Colonic mucosa (tissue), 4 donors: ENCODE results near the gene SLC35F1. TPM values are rescaled to one million over a fixed set of nuclear protein-coding genes. Genes with fewer than 3 reads are reported as not detected.

Source experiments
- DNase-seq: peaks from one replicate; pipeline ENCODE4 v3.0.0-alpha.2; 2020
- H3K27ac ChIP-seq: fragments of 200-600 bp; one replicate; pipeline ENCODE4 v1.8.0; 2021
- H3K27me3 ChIP-seq: fragments of 200-600 bp; one replicate; pipeline ENCODE4 v1.8.0; 2021
- H3K36me3 ChIP-seq: fragments of 200-600 bp; one replicate; pipeline ENCODE4 v1.8.0; 2021
- H3K4me1 ChIP-seq: fragments of 200-600 bp; one replicate; pipeline ENCODE4 v1.8.0; 2021; ENCODE audit warnings: mild to moderate bottlenecking
- H3K4me3 ChIP-seq: fragments of 200-600 bp; one replicate; pipeline ENCODE4 v1.8.0; 2021
- H3K9ac ChIP-seq, 2 donors: one replicate each; pipeline ENCODE4 v1.7.0; 2013; ENCODE audit warnings: control low read depth in 2 of 2, low read depth in 2 of 2, low read length in 2 of 2
- H3K9me3 ChIP-seq: fragments of 200-600 bp; one replicate; pipeline ENCODE4 v1.8.0; 2021
- CTCF ChIP-seq: fragments of 200-600 bp; IDR thresholded peaks from one replicate; pipeline ENCODE4 v1.8.0; 2022; ENCODE audit warnings: antibody characterized with exemption, mild to moderate bottlenecking
- intact Hi-C: fragments of 100-400 bp; cut with DNase I; formaldehyde crosslinking; loops from one replicate; pipeline ENCODE4 v1.14.1; 2022
- total RNA-seq, 2 donors: library from RNA; stranded (reverse); fragmentation: NEBNext Ultra II Directional in 1 of 2; extraction: Animal tissue kit (Norgen Biotek cat#: 25700) in 1 of 2; gene quantifications; one replicate each; pipeline ENCODE4 v1.2.1, GENCODE V29; 2021
- donor health status: healthy.
- donor health status: DM: no; HTN: no; CAD: no.
- donor health status: DM: no; HTN: no; CAD: no.

Gene SLC35F1
- total RNA-seq, 2 donors from 2014 or later = 0.25 to 1.1 TPM

DNA sequence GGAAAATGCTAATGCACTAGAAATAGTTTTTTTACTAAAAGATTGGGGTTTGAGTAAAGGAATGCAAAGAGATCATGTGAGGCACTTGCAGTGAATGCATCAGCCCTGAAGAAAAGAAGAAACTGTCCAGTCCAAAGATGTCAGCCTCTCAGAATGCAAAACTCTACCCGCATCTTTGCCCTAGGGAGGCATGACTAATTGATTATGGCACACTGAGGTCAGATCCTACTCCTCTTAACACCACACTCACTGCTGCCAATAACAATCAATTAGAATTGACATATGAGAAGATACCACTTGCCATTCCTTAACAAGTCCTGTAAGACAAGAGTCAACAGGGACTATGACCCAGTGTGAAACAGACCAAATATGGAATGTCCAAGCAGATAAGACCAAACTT is 378.7 kb downstream of the SLC35F1 start:
- no peak overlapping the region for H3K9ac ChIP-seq
- no peak overlapping the region for H3K27ac ChIP-seq
- H3K9me3 ChIP-seq = no peaks in the 10 kb centered on the region
- H3K4me3 ChIP-seq = no peak overlapping the region
- intact Hi-C loops = loop anchor here (10.0 kb wide), 1 partner anchor 299 kb away; no protein-coding TSS in a partner anchor
- H3K36me3 ChIP-seq = no peaks in the 10 kb centered on the region
- no peak for DNase-seq
- no peaks in the 10 kb centered on the region for H3K4me1 ChIP-seq
- no peak for TF ChIP-seq CTCF
- H3K27me3 ChIP-seq = no peaks in the 10 kb centered on the region

- Histone ChIP-seq H3K9me3 (no peaks in the 10 kb centered on the region), H3K9ac (no peak overlapping the region), H3K4me1 (no peaks in the 10 kb centered on the region), H3K36me3 (no peaks in the 10 kb centered on the region), H3K27ac (no peak overlapping the region), H3K27me3 (no peaks in the 10 kb centered on the region), H3K4me3 (no peak overlapping the region)
- DNase-seq = no peak
- no peak for TF ChIP-seq CTCF
- intact Hi-C loops = loop anchor here (10.0 kb wide), 1 partner anchor 296 kb away; no protein-coding TSS in a partner anchor
Observed at GRCh38 chr6:118288355-118289124, 381.5 kb downstream of the SLC35F1 start.

- no peak overlapping the region for H3K9ac ChIP-seq
- no peaks in the 10 kb centered on the region for H3K36me3 ChIP-seq
- TF ChIP-seq CTCF = no peak
- H3K27ac ChIP-seq = no peak overlapping the region
- no peaks in the 10 kb centered on the region for H3K27me3 ChIP-seq
- H3K9me3 ChIP-seq = no peaks in the 10 kb centered on the region
- intact Hi-C loops = no loop called here
- no peak for DNase-seq
- H3K4me1 ChIP-seq = no peaks in the 10 kb centered on the region
- H3K4me3 ChIP-seq = no peak overlapping the region
Observed at GRCh38 chr6:118292558-118292957, 385.5 kb downstream of the SLC35F1 start.

DNA sequence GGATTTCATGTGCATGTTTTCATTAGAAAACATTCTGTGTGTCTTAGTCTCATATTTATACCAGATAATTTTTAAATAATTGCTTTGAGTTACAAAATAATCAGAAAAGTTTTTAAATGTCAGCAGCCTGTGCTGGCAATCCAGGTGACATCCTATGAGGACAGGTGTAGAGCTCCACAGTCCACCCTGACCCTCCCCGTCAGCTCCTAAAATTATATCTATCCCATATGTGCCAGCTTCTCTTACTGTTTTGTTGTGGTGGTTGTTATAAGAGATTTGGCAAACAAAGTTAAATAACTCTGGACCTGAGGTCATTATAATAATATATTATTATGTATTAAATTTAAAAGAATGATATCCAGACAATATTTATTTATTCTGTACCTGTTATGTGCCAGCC is 387.8 kb downstream of the SLC35F1 start:
- Histone ChIP-seq H3K27me3 (no peaks in the 10 kb centered on the region), H3K9ac (no peak overlapping the region), H3K27ac (no peak overlapping the region), H3K4me1 (no peaks in the 10 kb centered on the region), H3K36me3 (no peaks in the 10 kb centered on the region), H3K4me3 (no peak overlapping the region), H3K9me3 (no peaks in the 10 kb centered on the region)
- intact Hi-C loops = no loop called here
- no peak for DNase-seq
- TF ChIP-seq CTCF = no peak

GRCh38 chr6:118295336-118295735 is 388.3 kb downstream of the SLC35F1 start:
- no peaks in the 10 kb centered on the region for H3K36me3 ChIP-seq
- H3K4me1 ChIP-seq = no peaks in the 10 kb centered on the region
- H3K9ac ChIP-seq = no peak overlapping the region
- intact Hi-C loops = no loop called here
- no peak overlapping the region for H3K27ac ChIP-seq
- H3K4me3 ChIP-seq = no peak overlapping the region
- H3K9me3 ChIP-seq = no peaks in the 10 kb centered on the region
- H3K27me3 ChIP-seq = no peaks in the 10 kb centered on the region
- no peak for TF ChIP-seq CTCF
- no peak for DNase-seq
